NCI-H2171 (cell line): Measurements from ENCODE around the gene RGS3.
A peak's percentile ranks its signal among the peaks of the same experiment; 100 is the strongest.

Experiments
- DNase-seq: peaks from one replicate; lab custom pipeline; 2025; lab: John Stamatoyannopoulos, UW

The RGS3 gene

DNA sequence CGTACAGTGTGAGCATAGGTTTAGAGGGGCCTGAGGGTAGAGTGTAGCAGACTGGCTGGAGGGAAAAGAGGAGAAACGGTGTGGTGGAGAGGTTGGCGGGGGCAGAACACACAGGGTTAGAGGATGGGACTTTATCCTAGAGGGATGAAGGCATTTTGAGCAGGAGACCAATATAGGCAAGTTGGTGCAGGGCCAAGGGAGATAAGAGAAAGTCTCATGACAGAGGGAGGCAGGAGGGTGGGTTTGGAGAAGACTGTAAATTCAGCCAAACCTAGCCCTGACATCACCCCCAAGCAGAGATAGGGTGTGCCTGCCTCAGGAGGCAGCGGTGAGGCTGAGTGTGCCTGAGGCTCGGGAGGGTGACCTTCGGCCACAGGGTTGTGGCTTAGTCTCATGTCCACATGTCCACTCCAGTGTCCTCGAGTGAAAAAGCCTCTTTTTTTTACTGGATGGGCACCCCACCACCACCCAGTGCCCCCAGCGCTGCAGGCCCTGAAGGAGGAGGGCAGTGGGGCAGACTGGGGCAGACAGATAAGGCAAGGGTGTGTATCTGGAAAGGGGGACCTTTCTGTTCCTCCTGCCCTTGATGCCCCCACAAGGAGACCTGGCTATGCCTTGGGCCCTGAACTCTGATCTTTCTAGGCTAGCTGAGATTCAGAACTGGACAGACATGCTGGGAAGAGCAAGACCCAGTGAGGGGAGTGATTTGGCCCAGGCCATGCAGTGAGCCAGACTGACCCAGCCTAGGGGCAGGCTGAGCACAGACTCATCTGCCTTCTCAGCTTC is 108.7 kb downstream of the RGS3 start:
- DNase-seq = no peak

DNA sequence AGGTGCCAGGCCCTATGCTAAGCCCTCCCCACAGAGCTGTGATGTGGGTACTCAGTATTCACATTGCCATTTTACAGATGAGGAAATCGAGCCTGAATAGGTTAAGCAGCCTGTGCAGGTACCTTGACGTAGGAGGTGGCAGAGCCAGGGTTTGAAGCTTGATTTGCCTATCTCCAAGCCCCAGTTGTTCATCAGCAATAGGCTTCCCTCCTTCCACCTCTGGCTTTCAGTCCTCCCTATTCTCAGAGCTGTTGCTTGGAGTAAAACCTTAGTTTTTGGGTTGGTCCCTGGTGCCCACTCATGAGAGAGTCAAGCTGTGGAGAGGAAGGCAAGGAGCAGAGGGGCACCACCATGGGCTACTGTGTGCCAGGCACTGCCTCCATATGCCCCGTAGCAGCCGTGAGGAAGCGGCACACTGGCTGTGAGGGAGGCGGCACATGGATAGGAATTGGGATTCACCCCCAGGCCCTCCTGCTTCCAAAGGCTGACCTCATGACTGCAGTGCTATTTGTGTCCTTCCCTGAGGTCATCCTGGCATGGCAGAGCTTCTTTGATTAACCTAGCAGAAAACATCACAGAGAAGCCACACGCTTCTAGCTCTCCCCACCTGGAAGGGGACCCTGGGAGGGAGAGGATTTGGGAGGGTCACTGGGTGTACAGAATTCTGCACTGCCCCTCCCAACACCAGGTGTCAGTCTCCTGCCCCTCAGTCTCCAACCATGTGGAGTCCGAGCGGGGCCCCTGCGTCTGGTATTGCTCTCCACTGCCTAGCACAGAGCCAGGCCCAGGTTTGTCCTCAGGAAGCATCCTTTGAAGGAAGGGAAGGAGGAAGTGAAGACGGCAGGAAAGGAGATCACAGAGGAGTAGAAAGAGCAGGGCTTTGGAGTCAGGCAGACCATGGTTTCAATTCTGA is 109.8 kb downstream of the RGS3 start:
- no peak for DNase-seq

DNA sequence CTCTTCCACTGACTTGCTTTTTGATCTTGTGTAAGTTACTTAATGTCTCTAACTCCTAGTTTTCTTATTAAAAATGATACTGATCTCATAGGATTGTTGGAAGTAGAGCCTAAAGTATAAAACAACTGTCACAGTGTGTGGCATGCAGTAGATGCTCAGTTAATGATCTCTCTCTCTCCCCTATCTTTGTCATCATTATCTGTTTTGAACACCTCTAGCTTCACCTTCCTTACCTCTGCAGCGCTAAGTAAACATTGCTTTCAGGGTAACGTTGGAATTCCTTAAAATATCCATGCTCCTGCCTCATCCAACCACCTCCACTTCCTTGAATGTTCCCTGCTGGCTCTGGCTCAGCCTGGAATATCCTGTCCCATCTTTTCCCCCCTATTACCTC is 110.4 kb downstream of the RGS3 start:
- DNase-seq = no peak

DNA sequence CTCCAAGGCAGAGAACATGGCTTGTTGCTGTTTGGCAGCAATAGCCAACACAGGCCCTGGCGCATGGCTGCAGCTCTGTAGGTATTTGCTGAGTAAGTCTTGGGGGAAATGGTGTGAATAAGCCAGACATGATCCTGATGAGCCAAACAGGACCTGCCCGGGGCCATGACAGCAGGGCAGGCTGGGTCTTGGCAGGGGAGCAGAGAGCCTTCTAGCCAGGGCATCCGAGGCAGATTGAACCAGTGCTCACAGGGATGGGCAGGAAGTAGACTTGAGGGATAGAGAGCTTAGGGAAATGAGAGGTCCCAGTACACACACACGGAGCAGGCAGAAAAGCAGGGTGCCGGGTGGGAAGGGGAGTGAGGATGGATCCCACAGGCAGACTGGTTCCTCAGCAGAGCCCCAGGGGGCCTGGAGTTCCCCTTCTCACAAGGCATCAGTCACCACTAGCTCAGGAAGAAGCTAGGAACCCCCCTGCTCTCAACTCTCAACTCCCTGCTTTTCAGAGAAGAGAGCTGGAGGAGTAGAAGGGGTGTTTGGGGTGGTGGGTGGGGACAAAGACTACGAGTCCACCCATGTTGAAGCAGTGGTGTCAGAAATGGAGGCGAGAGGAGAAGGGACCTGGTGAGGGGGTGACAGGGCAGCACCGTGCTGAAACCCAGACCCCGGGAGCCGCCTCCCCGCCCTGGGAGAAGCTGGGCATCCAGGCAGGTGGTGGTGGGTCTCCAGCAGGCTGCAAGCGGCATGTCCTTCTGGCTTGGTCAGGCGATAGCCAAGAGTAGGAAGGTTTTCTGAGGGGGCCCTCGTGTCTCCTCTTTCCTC is 111.1 kb downstream of the RGS3 start:
- no peak for DNase-seq

DNA sequence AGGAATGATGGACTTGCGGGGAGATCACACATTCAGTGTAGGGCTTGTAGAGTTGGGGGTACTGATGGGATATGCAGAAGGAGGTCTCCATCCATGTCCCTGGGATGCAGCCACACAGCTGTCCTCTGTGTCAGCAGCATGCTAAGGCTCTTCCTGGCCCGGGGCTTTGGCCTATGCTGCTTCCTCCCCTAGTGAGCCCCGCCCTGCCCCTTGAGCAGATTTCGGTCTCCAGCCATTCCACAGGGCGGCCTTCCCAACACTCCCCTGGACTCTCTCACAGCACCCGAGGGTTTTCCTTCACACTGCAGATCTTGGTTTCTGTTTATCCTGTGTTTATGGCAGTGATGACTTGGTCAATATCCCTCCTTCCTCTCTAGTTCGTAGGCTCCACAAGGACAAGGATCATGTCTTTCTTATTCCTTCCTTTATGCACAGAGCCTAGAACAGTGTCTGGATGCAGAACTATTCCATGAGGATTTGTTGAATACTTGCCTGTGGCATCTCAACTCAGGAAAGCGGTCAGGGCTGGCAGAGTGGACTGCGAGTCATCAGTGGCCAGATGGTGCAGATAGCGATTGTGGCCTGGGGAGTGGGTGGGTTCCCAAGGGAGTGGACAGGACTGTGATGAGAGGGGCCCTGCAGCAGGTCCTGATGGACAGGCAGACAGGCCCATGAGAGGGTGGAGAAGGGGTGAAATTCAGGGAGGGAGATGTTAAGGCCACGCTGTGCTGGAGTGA is 114.2 kb downstream of the RGS3 start:
- no peak for DNase-seq

DNA sequence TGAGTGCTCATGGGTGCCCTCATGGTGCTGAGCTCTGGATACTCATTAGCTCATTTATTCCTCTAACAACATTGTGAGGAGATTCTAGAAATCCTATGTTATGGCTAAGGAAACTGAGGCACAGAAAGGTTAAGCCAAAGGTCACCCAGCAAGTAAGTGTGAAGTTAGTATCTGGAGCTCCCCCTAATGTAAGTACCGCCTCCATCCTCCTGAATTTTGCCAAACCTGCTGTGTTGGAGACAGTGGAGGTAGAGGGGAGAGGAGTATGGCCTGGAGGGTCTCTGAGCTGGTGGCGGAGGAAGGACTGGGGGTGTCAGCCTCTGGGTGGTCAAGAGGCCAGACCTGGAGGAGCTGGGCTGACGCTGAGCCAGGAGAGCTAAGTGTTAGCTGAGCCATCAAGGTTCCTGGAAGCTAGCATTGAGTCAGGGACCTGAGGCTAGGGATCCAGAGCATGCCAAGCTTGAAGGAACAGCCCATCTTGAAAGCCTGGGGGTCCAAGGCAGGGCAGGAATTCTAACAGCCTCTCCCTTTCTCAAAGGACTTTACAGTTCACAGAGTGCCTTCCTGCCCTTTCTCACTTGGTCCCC is 114.8 kb downstream of the RGS3 start:
- DNase-seq = no peak

DNA sequence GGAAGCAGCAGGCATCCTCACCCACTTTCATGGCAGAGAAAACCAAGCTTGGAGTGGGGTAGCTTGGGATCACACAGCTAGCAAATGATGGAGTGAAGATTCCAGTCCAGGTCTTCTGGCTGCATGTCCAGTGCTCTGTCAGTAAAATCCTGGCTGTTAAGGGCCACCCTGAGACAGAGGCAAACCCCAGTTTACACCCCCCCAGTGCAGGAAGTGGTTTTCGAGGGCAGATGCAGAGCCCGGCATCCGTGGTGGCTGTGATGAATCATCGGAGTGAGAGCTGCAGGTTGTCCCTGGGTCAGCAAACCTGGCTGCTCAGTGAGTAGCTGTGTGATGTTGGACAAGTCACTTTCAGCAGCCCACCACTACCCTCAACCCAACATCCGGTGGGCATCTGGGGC is 115.4 kb downstream of the RGS3 start:
- no peak for DNase-seq

DNA sequence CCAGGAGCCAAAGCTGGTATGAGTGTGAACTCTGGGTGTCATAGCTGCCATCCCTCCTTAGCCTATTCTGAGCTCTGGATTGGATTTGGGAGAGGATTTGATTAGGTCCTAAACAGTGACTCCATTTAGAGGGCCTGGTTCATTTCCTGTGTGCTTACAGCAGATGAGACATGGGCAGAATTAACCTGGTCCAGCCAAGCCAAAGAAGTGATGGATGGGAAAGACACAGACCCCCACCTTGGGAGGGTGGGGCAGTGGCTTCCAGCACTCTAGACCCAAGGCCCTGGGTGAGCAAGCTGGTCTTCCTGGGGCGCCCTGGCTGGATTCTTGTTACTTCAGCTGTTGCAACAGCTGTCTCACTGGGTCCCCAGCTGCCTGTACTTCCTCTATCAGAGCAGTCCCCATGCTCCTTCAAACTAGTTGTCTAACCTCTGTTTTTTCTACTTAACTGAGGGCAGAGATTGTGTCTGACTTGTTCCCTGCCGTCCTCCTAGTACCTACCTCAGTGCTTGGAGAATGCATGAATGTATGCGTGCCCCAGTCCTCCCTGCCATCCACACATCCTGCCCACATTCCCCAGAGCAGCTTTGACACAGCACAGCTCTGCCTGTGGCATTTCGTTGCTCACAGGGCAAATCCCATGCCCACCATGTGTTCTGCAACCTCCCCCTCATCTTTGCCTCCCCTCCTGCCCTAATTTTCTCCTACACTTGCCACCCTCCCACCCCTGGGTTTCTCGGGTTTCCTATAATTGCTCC is 115.9 kb downstream of the RGS3 start:
- DNase-seq = peak; percentile 50

DNA sequence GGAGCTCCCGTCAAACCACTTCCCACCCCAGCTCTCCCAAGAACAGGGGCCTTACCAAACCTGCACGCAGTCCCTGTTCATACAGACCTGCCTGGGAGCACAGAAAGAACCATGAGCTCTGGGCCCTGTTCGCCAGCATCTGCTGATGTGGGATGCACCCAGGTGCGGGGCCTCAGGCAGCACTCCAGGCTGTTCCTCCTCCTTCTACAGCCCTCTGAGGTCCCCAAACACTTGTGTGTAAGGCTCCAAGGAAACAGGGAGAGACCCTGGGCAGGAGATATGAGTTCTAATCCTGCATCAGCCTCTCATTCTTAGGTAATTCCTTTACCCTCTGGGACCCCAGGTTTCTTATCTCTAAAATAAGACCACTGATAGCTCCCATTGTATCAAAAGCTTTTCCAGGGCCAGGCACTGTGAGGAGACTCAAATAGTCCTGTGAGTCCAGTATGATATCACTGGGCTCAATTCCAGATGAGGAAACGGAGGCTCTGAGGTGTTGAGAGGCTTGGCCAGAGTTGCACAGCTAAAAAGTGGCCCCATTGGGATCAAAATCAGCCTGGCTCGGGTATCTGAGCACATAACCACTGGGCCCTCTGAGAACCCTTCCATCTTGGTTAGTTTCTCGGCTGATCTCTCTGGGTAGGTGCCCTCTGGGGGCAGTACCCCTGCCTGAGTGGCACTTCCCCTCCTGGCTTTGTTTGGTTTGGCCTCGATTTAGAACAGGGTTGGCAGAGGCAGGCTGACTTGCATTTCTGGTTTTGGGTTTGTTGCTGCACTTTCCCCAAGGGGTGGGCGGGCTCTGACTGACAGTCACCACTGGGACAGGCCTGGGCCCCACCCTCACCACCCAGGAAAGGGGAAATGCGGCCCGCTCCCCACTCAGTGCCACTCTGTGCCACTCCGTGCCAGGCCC is 116.8 kb downstream of the RGS3 start:
- peak; percentile 53 for DNase-seq

DNA sequence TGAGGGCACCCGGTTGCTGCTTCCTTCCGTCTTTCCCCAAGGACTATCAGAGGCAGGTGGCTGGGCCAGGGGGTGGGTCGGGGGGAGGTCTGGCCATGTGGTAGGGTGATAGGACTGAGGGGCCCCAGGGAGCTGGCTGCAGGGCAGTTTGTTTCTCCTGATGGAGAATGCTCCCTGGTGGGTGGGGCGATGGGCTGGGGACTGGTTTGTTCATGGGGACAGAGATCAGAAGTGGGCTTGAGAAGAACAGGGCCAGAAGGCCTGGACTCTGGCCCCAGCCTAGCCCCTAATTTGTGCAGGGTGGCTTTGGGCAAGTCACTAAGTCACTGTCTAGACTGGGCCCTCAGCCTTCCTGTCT is 117.4 kb downstream of the RGS3 start:
- DNase-seq = no peak

DNA sequence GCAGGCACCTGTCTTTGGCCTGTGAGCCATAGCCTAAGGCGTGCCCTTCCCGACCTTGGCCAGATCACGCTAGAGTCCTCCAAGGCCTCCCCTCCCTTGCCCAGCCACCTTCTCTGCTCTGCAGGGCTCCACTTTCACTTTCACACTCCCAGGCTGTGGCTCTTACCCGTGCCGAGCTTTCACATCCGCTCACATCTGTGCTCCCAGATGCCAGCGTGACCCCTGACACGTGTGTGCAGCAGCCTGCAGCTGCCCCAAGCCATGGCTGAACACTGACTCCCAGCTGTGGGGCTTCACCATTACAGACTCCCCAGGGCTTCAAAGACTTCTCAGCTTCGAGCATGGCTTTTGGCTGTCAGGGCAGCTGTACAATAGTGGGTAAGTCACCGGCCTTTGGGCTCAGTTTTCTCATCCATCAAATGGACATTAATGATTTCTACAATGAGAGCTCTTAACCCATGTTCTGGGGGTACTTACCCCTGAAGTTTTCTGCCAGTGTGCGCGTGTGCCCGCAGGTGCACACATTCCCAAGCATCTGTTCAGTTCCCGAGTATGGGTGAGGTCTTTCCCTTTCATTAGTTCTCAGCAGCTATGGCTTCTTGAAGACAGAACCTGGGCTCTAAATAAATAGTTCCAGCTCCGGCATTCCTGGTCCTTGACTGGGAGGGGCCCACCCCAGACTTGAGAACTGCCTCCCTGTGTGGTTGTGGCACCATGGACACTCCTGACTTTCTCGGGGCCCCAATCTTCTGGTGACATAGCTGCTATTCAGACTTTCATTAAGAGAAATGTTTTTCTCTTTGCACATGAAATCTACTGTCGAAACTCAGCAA is 118.6 kb downstream of the RGS3 start:
- DNase-seq = no peak

DNA sequence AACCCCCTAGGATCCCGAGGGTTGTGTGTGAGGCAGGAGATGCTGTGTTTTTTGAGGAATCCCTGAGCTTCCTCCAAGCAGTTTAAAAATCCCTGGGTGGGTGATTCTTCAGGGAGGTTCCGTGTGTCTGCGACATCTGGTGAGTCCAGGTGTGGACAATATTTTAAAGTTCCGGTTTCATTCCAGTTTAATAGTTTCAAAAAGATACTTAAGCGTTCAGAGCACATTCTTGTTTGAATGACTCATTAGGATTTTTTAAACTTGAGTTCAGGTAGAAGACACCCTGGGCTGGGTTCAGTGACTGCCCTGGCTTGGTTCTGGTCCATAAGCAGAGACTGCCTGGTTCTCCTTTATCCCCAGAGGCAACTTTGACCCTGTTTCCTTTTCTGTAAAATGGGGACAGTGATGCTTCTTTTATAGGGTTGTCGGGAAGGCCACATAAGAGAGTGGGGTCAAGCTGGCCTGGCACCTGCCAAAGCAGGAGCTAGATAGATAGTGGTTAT is 119.2 kb downstream of the RGS3 start:
- DNase-seq = no peak

DNA sequence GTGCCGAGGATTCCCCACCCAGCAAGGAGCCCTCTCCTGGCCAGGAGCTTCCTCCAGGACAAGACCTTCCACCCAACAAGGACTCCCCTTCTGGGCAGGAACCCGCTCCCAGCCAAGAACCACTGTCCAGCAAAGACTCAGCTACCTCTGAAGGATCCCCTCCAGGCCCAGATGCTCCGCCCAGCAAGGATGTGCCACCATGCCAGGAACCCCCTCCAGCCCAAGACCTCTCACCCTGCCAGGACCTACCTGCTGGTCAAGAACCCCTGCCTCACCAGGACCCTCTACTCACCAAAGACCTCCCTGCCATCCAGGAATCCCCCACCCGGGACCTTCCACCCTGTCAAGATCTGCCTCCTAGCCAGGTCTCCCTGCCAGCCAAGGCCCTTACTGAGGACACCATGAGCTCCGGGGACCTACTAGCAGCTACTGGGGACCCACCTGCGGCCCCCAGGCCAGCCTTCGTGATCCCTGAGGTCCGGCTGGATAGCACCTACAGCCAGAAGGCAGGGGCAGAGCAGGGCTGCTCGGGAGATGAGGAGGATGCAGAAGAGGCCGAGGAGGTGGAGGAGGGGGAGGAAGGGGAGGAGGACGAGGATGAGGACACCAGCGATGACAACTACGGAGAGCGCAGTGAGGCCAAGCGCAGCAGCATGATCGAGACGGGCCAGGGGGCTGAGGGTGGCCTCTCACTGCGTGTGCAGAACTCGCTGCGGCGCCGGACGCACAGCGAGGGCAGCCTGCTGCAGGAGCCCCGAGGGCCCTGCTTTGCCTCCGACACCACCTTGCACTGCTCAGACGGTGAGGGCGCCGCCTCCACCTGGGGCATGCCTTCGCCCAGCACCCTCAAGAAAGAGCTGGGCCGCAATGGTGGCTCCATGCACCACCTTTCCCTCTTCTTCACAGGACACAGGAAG is 120.2 kb downstream of the RGS3 start:
- no peak for DNase-seq

DNA sequence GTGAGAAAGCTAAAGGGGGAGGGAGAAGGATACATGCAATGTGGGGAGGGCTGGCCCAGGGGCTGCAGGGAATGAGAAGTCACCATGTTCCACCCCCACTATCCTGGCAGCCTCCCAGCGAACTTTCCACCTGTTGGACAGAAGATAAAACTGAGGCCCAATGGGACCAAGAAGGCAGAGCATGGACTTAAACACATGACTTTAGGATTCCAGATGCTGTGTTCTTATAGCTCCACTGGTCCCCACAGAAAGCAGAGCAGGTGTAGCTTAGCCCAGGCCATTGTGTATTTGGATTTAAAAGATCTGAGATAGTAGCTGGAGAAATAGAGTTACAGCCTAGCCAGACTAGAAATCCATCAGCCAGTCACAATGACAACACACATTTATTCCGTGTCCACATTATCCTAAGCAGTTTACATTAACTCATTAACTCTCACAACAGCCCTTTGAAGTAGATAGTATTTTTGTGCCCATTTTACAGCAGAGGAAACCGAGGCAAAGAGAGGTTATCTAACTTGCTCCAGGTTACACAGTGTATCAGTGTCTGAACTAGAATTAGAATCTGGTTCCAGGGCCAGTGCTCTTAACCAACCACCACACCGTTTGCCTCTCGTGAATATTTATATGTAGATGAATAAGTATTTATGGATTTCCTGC is 121.0 kb downstream of the RGS3 start:
- no peak for DNase-seq

DNA sequence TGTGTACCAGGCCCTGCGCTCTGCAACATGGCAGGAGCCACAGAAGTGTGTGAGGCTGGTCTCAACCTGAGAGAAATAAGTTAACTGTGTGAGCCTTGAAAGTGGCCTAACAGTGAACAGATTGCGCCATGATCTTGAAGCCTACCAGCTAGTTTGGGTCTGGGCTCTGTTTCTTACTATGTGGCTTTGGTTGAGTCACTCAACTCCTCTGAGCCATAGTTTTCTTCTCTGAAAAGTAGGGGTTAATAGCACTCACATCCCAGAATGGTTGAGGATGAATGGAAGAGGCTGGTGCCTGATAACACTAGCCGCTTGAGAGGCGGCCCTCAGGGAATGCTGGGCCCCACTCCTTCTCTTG is 121.5 kb downstream of the RGS3 start:
- DNase-seq = no peak

DNA sequence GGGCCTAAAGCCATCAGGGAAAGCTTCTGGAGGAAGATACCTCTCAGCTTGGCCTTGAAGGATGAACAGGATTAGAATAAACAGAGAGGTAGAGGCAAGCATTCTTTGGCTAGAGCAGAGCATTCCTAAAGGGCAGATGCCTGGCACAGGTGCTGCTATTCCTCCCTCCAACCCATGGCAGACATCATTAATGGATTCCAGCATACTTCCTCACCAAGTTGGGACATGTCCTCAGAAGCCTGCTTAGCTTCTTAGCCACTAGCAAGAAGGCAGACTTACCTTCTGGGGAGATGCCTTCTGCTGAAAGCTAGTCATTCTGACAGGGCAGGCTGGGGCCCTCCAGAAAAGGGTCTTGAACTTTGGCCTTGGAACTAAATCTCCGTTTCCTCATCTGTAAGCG is 122.0 kb downstream of the RGS3 start:
- DNase-seq = no peak

DNA sequence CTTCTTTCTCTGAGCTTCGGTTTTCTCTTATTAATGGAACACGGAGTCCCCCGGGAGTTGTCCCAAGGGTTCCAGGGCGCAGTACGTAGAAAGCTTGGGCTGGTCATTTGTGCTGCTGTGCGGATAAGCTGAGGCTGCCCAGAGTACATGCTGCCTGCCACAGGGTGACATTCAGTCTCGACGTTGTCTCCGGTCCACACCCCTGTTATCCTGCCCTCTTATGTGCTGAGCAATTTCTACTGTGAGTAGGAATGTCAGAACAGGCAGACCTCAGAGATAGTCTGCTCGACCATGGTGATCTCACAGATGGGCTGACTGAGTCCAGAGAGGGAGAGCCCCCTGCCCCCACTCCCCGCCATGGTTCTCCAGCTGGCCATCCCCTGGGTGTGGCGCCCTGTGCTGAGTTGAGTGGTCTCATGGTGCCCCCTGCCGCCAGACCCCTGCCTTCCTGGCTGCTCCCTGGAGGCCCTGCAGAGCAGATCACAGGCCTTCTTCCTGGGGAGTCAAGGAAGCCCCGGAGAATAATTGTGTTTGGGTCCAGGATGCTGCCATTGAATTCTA is 124.0 kb downstream of the RGS3 start:
- DNase-seq = no peak
